GM12878 (cell line): ENCODE data around the gene NPR1. TPM values are rescaled to one million over a fixed set of nuclear protein-coding genes. Genes with fewer than 3 reads are reported as not detected.

Experiments used
- BACH1 ChIP-seq: fragments of 450-650 bp; IDR thresholded peaks from 2 replicates; pipeline ENCODE4 v1.6.1; 2017; ENCODE audit warnings: mild to moderate bottlenecking, borderline replicate concordance
- BCL3 ChIP-seq: IDR thresholded peaks from 2 replicates; pipeline ENCODE4 v1.6.1; 2011; ENCODE audit warnings: borderline replicate concordance, low read depth, mild to moderate bottlenecking, moderate library complexity, low read length; ENCODE audit not compliant: insufficient read depth, poor library complexity, severe bottlenecking
- CHD1 ChIP-seq: IDR thresholded peaks from 2 replicates; pipeline ENCODE4 v1.6.1; 2012; ENCODE audit warnings: low read depth, low read length, improper control_type of control experiment
- CHD2 ChIP-seq: IDR thresholded peaks from 2 replicates; pipeline ENCODE4 v1.6.1; 2011; ENCODE audit warnings: low read depth, low read length, improper control_type of control experiment, borderline replicate concordance
- EED ChIP-seq: sonication (generic); IDR thresholded peaks from 2 replicates; pipeline ENCODE4 v1.6.1; 2016; ENCODE audit warnings: antibody characterized with exemption, low read depth
- EZH2 ChIP-seq: IDR thresholded peaks from 2 replicates; pipeline ENCODE4 v1.6.1; 2012; ENCODE audit warnings: low read depth, mild to moderate bottlenecking, control low read depth, inconsistent platforms, low read length, borderline replicate concordance; ENCODE audit not compliant: control insufficient read depth
- GATAD2B ChIP-seq: fragments of 450-650 bp; conservative IDR thresholded peaks from 2 replicates; pipeline ENCODE4 v1.6.1; 2017; ENCODE audit warnings: low read depth, mild to moderate bottlenecking, moderate library complexity
- HDGF ChIP-seq: fragments of 450-650 bp; IDR thresholded peaks from 2 replicates; pipeline ENCODE4 v1.6.1; 2016; ENCODE audit warnings: antibody characterized with exemption
- IKZF2 ChIP-seq, 2 experiments: fragments of 450-650 bp; IDR thresholded peaks; 2 replicates each; pipeline ENCODE4 v1.6.1; 2017; ENCODE audit warnings: mild to moderate bottlenecking in 2 of 2, moderate library complexity in 2 of 2
- JUND ChIP-seq: IDR thresholded peaks from 2 replicates; pipeline ENCODE4 v1.6.1; 2012; ENCODE audit warnings: low read depth, mild to moderate bottlenecking, low read length, improper control_type of control experiment, moderate library complexity
- KAT2A ChIP-seq: conservative IDR thresholded peaks from 2 replicates; pipeline ENCODE4 v1.6.1; 2011; ENCODE audit warnings: low read depth, low read length; ENCODE audit not compliant: control insufficient read depth
- LARP7 ChIP-seq: fragments of 450-650 bp; IDR thresholded peaks from 2 replicates; pipeline ENCODE4 v1.6.1; 2017; ENCODE audit warnings: mild to moderate bottlenecking
- PAX8 ChIP-seq: fragments of 450-650 bp; IDR thresholded peaks from 2 replicates; pipeline ENCODE4 v1.6.1; 2017; ENCODE audit warnings: mild to moderate bottlenecking, moderate library complexity
- POLR2AphosphoS5 ChIP-seq: IDR thresholded peaks from 2 replicates; pipeline ENCODE4 v1.6.1; 2011; ENCODE audit warnings: mild to moderate bottlenecking, low read length, inconsistent platforms
- RB1 ChIP-seq: fragments of 450-650 bp; formaldehyde crosslinking; IDR thresholded peaks from 2 replicates; pipeline ENCODE4 v1.6.1; 2017; ENCODE audit warnings: mild to moderate bottlenecking, borderline replicate concordance
- SMAD5 ChIP-seq: IDR thresholded peaks from 2 replicates; pipeline ENCODE4 v1.6.1; 2016; ENCODE audit warnings: antibody characterized with exemption, low read depth
- SMARCA5 ChIP-seq: fragments of 450-650 bp; IDR thresholded peaks from 2 replicates; pipeline ENCODE4 v1.6.1; 2017; ENCODE audit warnings: mild to moderate bottlenecking
- SMC3 ChIP-seq: IDR thresholded peaks from 2 replicates; pipeline ENCODE4 v1.6.1; 2011; ENCODE audit warnings: low read length, improper control_type of control experiment, borderline replicate concordance
- SP1 ChIP-seq: IDR thresholded peaks from one replicate; pipeline ENCODE4 v1.6.1; 2011; ENCODE audit warnings: low read depth, low read length
- SPI1 ChIP-seq: IDR thresholded peaks from 2 replicates; pipeline ENCODE4 v1.6.1; 2011; ENCODE audit warnings: low read depth, mild to moderate bottlenecking, low read length, moderate library complexity, borderline replicate concordance; ENCODE audit not compliant: insufficient read depth
- STAT1 ChIP-seq: fragments of 450-650 bp; conservative IDR thresholded peaks from 2 replicates; pipeline ENCODE4 v1.6.1; 2014; ENCODE audit warnings: antibody characterized with exemption, mild to moderate bottlenecking
- SUPT20H ChIP-seq: IDR thresholded peaks from 2 replicates; pipeline ENCODE4 v1.6.1; 2011; ENCODE audit warnings: low read depth, mild to moderate bottlenecking, low read length, moderate library complexity, borderline replicate concordance; ENCODE audit not compliant: control insufficient read depth
- WRNIP1 ChIP-seq: IDR thresholded peaks from 2 replicates; pipeline ENCODE4 v1.6.1; 2011; ENCODE audit warnings: low read depth, low read length, improper control_type of control experiment, borderline replicate concordance
- ZBTB33 ChIP-seq: fragments of 450-650 bp; IDR thresholded peaks from 2 replicates; pipeline ENCODE4 v1.6.1; 2017; ENCODE audit warnings: mild to moderate bottlenecking
- ZBTB4 ChIP-seq: fragments of 450-650 bp; formaldehyde crosslinking; IDR thresholded peaks from 2 replicates; pipeline ENCODE4 v1.4.0; 2022; ENCODE audit warnings: mild to moderate bottlenecking, moderate library complexity
- ZNF274 ChIP-seq: IDR thresholded peaks from one replicate; pipeline ENCODE4 v1.8.0; 2011; ENCODE audit not compliant: insufficient read length, insufficient read depth
- polyA plus RNA-seq, 11 experiments: library from polyadenylated mRNA; depleted of rRNA in 4 of 11; unstranded in 6 of 11; stranded (reverse) in 5 of 11; fragments of >200 nt; fragmentation: Nextera tagmentation in 4 of 11; fragmentation: Illumina TruSeq in 1 of 11; extraction: Ambion mirVana in 4 of 11; extraction: Trizol in 1 of 11; gene quantifications; 1 replicate in 1 of 11; 2 replicates in 10 of 11; pipeline versions ENCODE4 v1.2.1 to v1.2.3, GENCODE V29; 2011 to 2016; ENCODE audit warnings: inconsistent platforms in 2 of 11, missing spikeins in 2 of 11, low read depth in 1 of 11
- total RNA-seq, 4 experiments: library from RNA; depleted of rRNA in 3 of 4; stranded (reverse); fragments of >200 nt in 3 of 4; fragmentation: Illumina TruSeq in 1 of 4; extraction: Trizol in 1 of 4; gene quantifications; 2 replicates each; pipeline versions ENCODE4 v1.2.1 to v1.2.3, GENCODE V29; 2013 to 2021

The NPR1 gene
- total and polyA plus RNA-seq, 10 of the 15 experiments (the other 5 are each of a cell fraction or from before 2014, with no cell fraction given) = 0.09 to 2.1 (median 0.28) TPM; not detected in 1

- TF ChIP-seq ZBTB33 (no peak), SPI1 (peak; percentile 57), JUND (peak; percentile 69; the same call in 1 of the 2 replicates), WRNIP1 (no peak), EED (peak; percentile 42; the same call in 1 of the 2 replicates), CHD2 (no peak; the same call in 1 of the 2 replicates), SMAD5 (no peak), SP1 (peak; percentile 39), GATAD2B (peak; percentile 67), IKZF2 (IDR thresholded peaks at IDR 0.05) (peak; percentile 89 to 97), SMARCA5 (peak; percentile 84), EZH2 (no peak), BCL3 (no peak), LARP7 (no peak; the same call in 1 of the 2 replicates), POLR2AphosphoS5 (no peak), PAX8 (0 out of 2 replicates have a peak, but pooled peaks have one; percentile 47), KAT2A (no peak), ZNF274 (no peak), RB1 (no peak; the same call in 1 of the 2 replicates), CHD1 (no peak; the same call in 1 of the 2 replicates), SUPT20H (no peak), SMC3 (no peak; the same call in 1 of the 2 replicates), BACH1 (no peak), ZBTB4 (CRISPR knock-in tag) (no peak), HDGF (no peak), STAT1 (no peak)
These were observed 64.1 kb downstream of the NPR1 start (continued) for GRCh38 chr1:153742411-153743142.
